OCI-LY1 (cell line): Measurements from ENCODE around the gene EFCAB13.

Experiments
- H2AFZ ChIP-seq: fragments of 200-600 bp; sonication (generic), shearing (Covaris generic); 2 replicates; pipeline ENCODE4 v1.6.0; 2014; ENCODE audit warnings: antibody characterized with exemption, mild to moderate bottlenecking, low read length
- H3F3A ChIP-seq: fragments of 200-600 bp; sonication (generic), shearing (Covaris generic); 2 replicates; pipeline ENCODE4 v1.6.0; 2014; ENCODE audit warnings: mild to moderate bottlenecking, antibody characterized with exemption, low read length, moderate library complexity; ENCODE audit not compliant: insufficient read depth
- H3K27ac ChIP-seq: fragments of 200-600 bp; sonication (generic); 2 replicates; pipeline ENCODE4 v1.5.1; 2014; ENCODE audit warnings: low read length, mixed run types, mild to moderate bottlenecking, low read depth; ENCODE audit not compliant: poor library complexity, severe bottlenecking
- H3K27me3 ChIP-seq: fragments of 200-600 bp; sonication (generic); 2 replicates; pipeline ENCODE4 v1.6.0; 2014; ENCODE audit warnings: antibody characterized with exemption, mild to moderate bottlenecking, low read length, moderate library complexity; ENCODE audit not compliant: insufficient read depth
- H3K36me3 ChIP-seq: fragments of 200-600 bp; sonication (generic); 2 replicates; pipeline ENCODE4 v1.6.1; 2014; ENCODE audit warnings: mild to moderate bottlenecking, antibody characterized with exemption, low read length, moderate library complexity, mixed read lengths; ENCODE audit not compliant: insufficient read depth
- H3K4me1 ChIP-seq: fragments of 200-600 bp; sonication (generic); 2 replicates; pipeline ENCODE4 v1.5.1; 2014; ENCODE audit warnings: mild to moderate bottlenecking, low read length, moderate library complexity; ENCODE audit not compliant: insufficient read depth, severe bottlenecking
- H3K4me2 ChIP-seq: fragments of 200-600 bp; sonication (generic), shearing (Covaris generic); 2 replicates; pipeline ENCODE4 v1.6.1; 2014; ENCODE audit warnings: low read length
- H3K4me3 ChIP-seq: fragments of 200-600 bp; sonication (generic); 2 replicates; pipeline ENCODE4 v1.5.1; 2014; ENCODE audit warnings: low read length, low read depth, mild to moderate bottlenecking, mixed read lengths; ENCODE audit not compliant: poor library complexity, severe bottlenecking
- H3K79me2 ChIP-seq: fragments of 200-600 bp; shearing (Covaris generic); 2 replicates; pipeline ENCODE4 v1.6.1; 2016; ENCODE audit warnings: mixed run types, low read length, mixed read lengths; ENCODE audit not compliant: insufficient read depth
- H3K9ac ChIP-seq: fragments of 200-600 bp; sonication (generic), shearing (Covaris generic); 2 replicates; pipeline ENCODE4 v1.6.1; 2014; ENCODE audit warnings: mild to moderate bottlenecking, low read length, mixed read lengths
- H3K9me2 ChIP-seq: fragments of 200-600 bp; sonication (generic), shearing (Covaris generic); 2 replicates; pipeline ENCODE4 v1.6.1; 2014; ENCODE audit warnings: low read depth, mild to moderate bottlenecking, low read length, mixed read lengths
- H3K9me3 ChIP-seq: fragments of 200-600 bp; shearing (Covaris generic); 2 replicates; pipeline ENCODE4 v1.6.1; 2014; ENCODE audit warnings: low read length, mixed read lengths
- H4K20me1 ChIP-seq: fragments of 200-600 bp; sonication (generic), shearing (Covaris generic); 2 replicates; pipeline ENCODE4 v1.6.0; 2016; ENCODE audit warnings: mild to moderate bottlenecking, low read length; ENCODE audit not compliant: insufficient read depth
- EZH2 ChIP-seq: fragments of 200-600 bp; sonication (generic), shearing (Covaris generic); IDR thresholded peaks from 2 replicates; pipeline ENCODE4 v1.8.0; 2017; ENCODE audit warnings: borderline replicate concordance, mixed run types, mild to moderate bottlenecking, antibody characterized with exemption, low read length, moderate library complexity, mixed read lengths
- TF ChIP-seq, protein P1 (sequence below): fragments of 200-600 bp; sonication (generic), shearing (Covaris generic); IDR thresholded peaks from 2 replicates; pipeline ENCODE4 v1.5.1; 2017; ENCODE audit warnings: mild to moderate bottlenecking, antibody characterized with exemption, low read length, moderate library complexity, mixed read lengths

EFCAB13 gene

DNA sequence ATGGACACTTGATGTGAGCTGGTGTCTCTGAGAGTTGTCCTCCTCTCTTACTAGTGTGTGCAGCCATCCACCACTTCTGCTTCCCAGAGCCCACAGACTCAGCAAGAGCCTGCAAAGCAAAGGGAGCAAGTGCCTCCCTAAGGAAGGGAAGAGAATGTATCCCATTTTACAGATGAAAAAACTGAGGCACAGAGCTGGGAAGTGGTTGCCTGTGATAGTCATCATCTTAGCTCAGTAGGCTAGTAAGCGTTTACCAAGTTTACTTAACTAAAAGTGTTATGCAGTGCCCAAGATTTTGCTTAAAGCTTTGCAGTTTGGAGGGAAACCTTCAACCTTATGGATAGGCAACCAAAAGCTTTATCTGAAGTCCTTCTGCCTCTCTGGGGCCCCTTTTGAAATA is 23.0 kb upstream of the EFCAB13 start:
- Histone ChIP-seq H2AFZ (no peak overlapping the region), H3K79me2 (no peaks in the 10 kb centered on the region), H3K4me2 (no peak overlapping the region), H3K4me1 (no peaks in the 10 kb centered on the region), H3F3A (no peaks in the 10 kb centered on the region), H3K27me3 (no peaks in the 10 kb centered on the region; the same call in 1 of the 2 replicates), H4K20me1 (no peaks in the 10 kb centered on the region), H3K9ac (no peak overlapping the region), H3K4me3 (no peak overlapping the region), H3K9me2 (no peaks in the 10 kb centered on the region), H3K36me3 (no peaks in the 10 kb centered on the region), H3K27ac (no peak overlapping the region), H3K9me3 (no peaks in the 10 kb centered on the region)
- TF ChIP-seq, protein P1, sequence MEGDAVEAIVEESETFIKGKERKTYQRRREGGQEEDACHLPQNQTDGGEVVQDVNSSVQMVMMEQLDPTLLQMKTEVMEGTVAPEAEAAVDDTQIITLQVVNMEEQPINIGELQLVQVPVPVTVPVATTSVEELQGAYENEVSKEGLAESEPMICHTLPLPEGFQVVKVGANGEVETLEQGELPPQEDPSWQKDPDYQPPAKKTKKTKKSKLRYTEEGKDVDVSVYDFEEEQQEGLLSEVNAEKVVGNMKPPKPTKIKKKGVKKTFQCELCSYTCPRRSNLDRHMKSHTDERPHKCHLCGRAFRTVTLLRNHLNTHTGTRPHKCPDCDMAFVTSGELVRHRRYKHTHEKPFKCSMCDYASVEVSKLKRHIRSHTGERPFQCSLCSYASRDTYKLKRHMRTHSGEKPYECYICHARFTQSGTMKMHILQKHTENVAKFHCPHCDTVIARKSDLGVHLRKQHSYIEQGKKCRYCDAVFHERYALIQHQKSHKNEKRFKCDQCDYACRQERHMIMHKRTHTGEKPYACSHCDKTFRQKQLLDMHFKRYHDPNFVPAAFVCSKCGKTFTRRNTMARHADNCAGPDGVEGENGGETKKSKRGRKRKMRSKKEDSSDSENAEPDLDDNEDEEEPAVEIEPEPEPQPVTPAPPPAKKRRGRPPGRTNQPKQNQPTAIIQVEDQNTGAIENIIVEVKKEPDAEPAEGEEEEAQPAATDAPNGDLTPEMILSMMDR, result no peak
- TF ChIP-seq EZH2, result no peak

DNA sequence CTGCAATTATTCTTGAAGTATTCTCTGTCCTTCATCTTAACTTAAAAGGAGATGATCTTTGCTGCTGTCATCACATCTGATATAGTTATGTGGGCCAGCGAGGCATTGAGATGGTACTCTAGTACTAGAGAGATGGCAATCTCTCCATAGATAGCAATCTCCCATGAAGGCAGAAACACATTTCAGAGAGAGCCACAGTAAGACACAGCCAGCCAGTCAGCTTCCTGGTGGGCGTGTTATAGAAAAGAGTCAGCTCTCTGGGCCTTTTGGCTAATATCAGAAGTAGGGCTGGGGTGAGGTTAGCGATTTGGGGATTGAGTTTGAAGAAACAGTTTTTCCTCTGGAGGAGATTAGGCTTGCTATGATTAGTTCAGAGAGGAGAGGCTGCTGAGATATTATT is 22.6 kb upstream of the EFCAB13 start:
- Histone ChIP-seq H3K4me2 (no peak overlapping the region), H3K9ac (no peak overlapping the region), H3K79me2 (no peaks in the 10 kb centered on the region), H3K9me2 (no peaks in the 10 kb centered on the region), H3K36me3 (no peaks in the 10 kb centered on the region), H3K9me3 (no peaks in the 10 kb centered on the region), H4K20me1 (no peaks in the 10 kb centered on the region), H3K4me3 (no peak overlapping the region), H3F3A (no peaks in the 10 kb centered on the region), H3K27me3 (no peaks in the 10 kb centered on the region), H3K4me1 (no peaks in the 10 kb centered on the region), H3K27ac (no peak overlapping the region), H2AFZ (no peak overlapping the region)
- TF ChIP-seq EZH2, result no peak
- TF ChIP-seq, protein P1, result no peak

DNA sequence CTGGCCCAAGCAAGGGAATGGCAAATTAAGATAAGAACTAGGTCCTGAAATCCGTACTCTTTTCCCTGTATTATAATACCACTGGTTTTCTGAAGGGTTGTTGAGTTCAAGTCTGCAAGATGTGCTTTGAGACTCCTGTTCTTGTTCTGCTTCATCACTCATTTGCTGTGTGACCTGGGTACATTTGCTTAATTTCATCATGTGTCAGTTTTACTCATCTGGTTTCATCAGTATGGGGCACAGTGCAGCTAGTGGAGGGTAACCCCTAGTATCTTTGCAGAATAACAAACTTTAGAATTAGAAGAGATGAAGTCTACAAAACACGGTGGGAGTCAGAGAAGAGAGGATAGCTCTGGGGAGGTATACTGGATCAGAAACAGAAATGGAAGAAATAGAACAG is 21.9 kb upstream of the EFCAB13 start:
- Histone ChIP-seq H3K9me2 (no peaks in the 10 kb centered on the region), H3K4me2 (no peak overlapping the region), H3K4me3 (no peak overlapping the region), H4K20me1 (no peaks in the 10 kb centered on the region), H3K9me3 (no peaks in the 10 kb centered on the region), H3K27me3 (no peaks in the 10 kb centered on the region), H3K9ac (no peak overlapping the region), H3K79me2 (no peaks in the 10 kb centered on the region), H2AFZ (no peak overlapping the region), H3K27ac (no peak overlapping the region), H3K36me3 (no peaks in the 10 kb centered on the region), H3F3A (no peaks in the 10 kb centered on the region), H3K4me1 (no peaks in the 10 kb centered on the region)
- TF ChIP-seq, protein P1, result no peak
- TF ChIP-seq EZH2, result no peak
